Spinal cord (tissue), 10 donors: Measurements from ENCODE around the gene DYNC2H1. TPM values are rescaled to one million over a fixed set of nuclear protein-coding genes. Genes with fewer than 3 reads are reported as not detected.

Experiments used
- DNase-seq, 6 donors: peaks; one replicate each; pipeline versions ENCODE4 v3.0.0 to v3.0.0-alpha.2; 2013 to 2015; ENCODE audit warnings: low spot score in 6 of 6, low read depth in 4 of 6
- H3K27ac ChIP-seq: one replicate; pipeline ENCODE4 v1.5.1; 2013; ENCODE audit warnings: low read depth, low read length, control low read depth
- H3K27me3 ChIP-seq: one replicate; pipeline ENCODE4 v1.6.1; 2013; ENCODE audit warnings: low read length; ENCODE audit not compliant: control insufficient read depth, insufficient read depth
- H3K36me3 ChIP-seq: one replicate; pipeline ENCODE4 v1.6.1; 2013; ENCODE audit warnings: low read length; ENCODE audit not compliant: control insufficient read depth, insufficient read depth
- H3K4me1 ChIP-seq: one replicate; pipeline ENCODE4 v1.6.1; 2013; ENCODE audit warnings: low read length; ENCODE audit not compliant: control insufficient read depth, insufficient read depth
- H3K4me3 ChIP-seq: one replicate; pipeline ENCODE4 v1.5.1; 2013; ENCODE audit warnings: low read depth, low read length, control low read depth
- H3K9me3 ChIP-seq: one replicate; pipeline ENCODE4 v1.6.1; 2013; ENCODE audit warnings: low read length; ENCODE audit not compliant: control insufficient read depth, insufficient read depth
- WGBS: methylation state at CpG from one replicate; pipeline ENCODE4 v1.1.5; 2013; ENCODE audit warnings: missing lambda C conversion rate; ENCODE audit not compliant: insufficient coverage; 5-methylcytosine and 5-hydroxymethylcytosine counted together
- polyA plus RNA-seq, 2 donors: library from polyadenylated mRNA; unstranded; fragments of 120-200 nt; gene quantifications; one replicate each; pipeline ENCODE4 v1.2.1, GENCODE V29; 2013; ENCODE audit not compliant: insufficient read length in 2 of 2
- total RNA-seq, 2 donors: library from RNA; depleted of rRNA in 1 of 2; stranded (reverse); fragments of 120-200 nt in 1 of 2; fragments of >200 nt in 1 of 2; gene quantifications; one replicate each; pipeline versions ENCODE4 v1.2.3 to v1.2.4, GENCODE V29; 2013 to 2014
- donor health status: healthy.

Gene DYNC2H1
- total and polyA plus RNA-seq, 4 donors, result 33.3 to 80.7 (median 42.5) TPM

DNA sequence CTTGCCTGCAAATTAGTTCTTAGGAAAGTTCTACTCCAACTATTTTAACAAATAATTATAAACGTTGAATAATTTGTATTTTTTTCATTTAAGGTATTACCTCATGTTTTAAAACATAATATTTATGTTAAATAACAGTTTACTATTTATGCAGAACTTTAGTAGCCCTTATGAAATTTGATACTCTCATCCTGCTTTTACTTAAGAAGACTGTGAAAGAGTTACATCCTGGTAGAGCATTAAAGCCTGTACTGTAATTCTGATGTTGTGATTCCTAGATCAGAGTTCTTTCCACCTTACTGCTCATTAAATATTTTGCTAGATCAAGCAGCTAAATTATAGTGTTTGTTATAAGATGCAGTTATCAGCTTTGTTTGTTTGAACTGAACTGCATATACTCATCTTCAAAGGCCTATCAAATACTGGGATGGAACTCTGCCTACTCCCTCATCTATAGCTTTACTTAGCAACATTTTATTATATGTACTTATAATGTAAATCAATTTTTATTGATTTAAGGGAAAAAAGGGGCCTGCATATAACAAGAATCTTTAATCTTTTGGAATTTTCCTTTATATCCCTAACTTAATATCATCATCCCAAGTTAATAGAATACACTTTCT, 304.2 kb downstream of the DYNC2H1 start:
- Histone ChIP-seq H3K27ac (no peak overlapping the region), H3K9me3 (no peaks in the 10 kb centered on the region), H3K27me3 (no peaks in the 10 kb centered on the region), H3K4me1 (no peaks in the 10 kb centered on the region), H3K4me3 (no peak overlapping the region), H3K36me3 (no peaks in the 10 kb centered on the region)
- DNase-seq, result no peak
- no CpG with 5 or more reads among the region's 1 CpG for WGBS

- H3K9me3 ChIP-seq, result no peaks in the 10 kb centered on the region
- no peak overlapping the region for H3K4me3 ChIP-seq
- H3K27me3 ChIP-seq, result no peaks in the 10 kb centered on the region
- H3K27ac ChIP-seq, result no peak overlapping the region
- H3K4me1 ChIP-seq, result no peaks in the 10 kb centered on the region
- no peaks in the 10 kb centered on the region for H3K36me3 ChIP-seq
- no peak for DNase-seq
Measured at GRCh38 chr11:103418014-103418413, 308.8 kb downstream of the DYNC2H1 start.

GRCh38 chr11:103420593-103420992, 311.4 kb downstream of the DYNC2H1 start:
- Histone ChIP-seq H3K9me3 (no peaks in the 10 kb centered on the region), H3K4me1 (no peaks in the 10 kb centered on the region), H3K27ac (no peak overlapping the region), H3K27me3 (no peaks in the 10 kb centered on the region), H3K36me3 (no peaks in the 10 kb centered on the region), H3K4me3 (no peak overlapping the region)
- no CpG with 5 or more reads among the region's 2 CpGs for WGBS
- DNase-seq, result no peak

DNA sequence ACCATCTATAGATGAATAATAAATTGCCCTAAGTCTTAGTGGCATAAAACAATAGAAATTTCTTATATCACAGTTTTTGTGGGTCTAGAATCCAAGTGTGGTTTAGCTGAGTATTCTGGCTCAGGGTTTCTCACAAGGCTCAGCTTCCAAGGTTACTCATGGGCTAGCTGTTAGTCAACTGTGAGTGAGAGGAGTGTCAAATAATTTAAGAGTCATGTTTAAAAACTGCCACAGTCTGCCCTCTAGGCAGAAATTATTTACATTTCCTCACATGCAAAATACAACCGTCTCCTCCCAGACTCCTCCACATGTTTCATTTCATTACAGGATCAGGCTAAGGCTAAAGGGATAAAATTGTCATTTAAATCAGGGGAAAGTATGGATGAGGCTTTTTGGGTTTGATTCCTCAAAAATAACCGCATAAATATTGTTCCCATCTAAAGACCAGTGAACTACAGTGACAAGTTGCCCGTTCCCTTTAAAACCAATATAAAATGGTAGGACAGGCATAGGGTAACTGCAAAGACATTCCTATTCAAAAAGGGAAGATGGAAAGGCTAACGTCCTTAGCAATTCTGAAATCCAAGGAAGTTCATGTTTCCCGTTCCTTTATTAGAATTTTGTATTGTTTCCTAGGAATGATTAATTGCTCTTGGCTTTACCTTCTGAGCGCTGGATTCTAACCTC, 324.3 kb downstream of the DYNC2H1 start:
- no peak overlapping the region for H3K27ac ChIP-seq
- no peak for DNase-seq
- H3K4me1 ChIP-seq, result no peaks in the 10 kb centered on the region
- no peak overlapping the region for H3K4me3 ChIP-seq
- H3K36me3 ChIP-seq, result no peaks in the 10 kb centered on the region
- no peaks in the 10 kb centered on the region for H3K27me3 ChIP-seq
- 40% methylated on average over 1 of the region's 6 CpGs for WGBS
- H3K9me3 ChIP-seq, result no peaks in the 10 kb centered on the region

- DNase-seq, result no peak
- Histone ChIP-seq H3K36me3 (no peaks in the 10 kb centered on the region), H3K9me3 (no peaks in the 10 kb centered on the region), H3K27ac (no peak overlapping the region), H3K4me1 (no peaks in the 10 kb centered on the region), H3K4me3 (no peak overlapping the region), H3K27me3 (no peaks in the 10 kb centered on the region)
- 0% methylated on average over 1 of the region's 1 CpG for WGBS
Measured at GRCh38 chr11:103434073-103434411, 324.8 kb downstream of the DYNC2H1 start.

GRCh38 chr11:103436131-103436770, 327.0 kb downstream of the DYNC2H1 start:
- Histone ChIP-seq H3K36me3 (no peaks in the 10 kb centered on the region), H3K4me1 (no peaks in the 10 kb centered on the region), H3K9me3 (no peaks in the 10 kb centered on the region), H3K4me3 (no peak overlapping the region), H3K27me3 (no peaks in the 10 kb centered on the region), H3K27ac (no peak overlapping the region)
- WGBS, result 85% methylated on average over 1 of the region's 3 CpGs
- DNase-seq, result no peak

DNA sequence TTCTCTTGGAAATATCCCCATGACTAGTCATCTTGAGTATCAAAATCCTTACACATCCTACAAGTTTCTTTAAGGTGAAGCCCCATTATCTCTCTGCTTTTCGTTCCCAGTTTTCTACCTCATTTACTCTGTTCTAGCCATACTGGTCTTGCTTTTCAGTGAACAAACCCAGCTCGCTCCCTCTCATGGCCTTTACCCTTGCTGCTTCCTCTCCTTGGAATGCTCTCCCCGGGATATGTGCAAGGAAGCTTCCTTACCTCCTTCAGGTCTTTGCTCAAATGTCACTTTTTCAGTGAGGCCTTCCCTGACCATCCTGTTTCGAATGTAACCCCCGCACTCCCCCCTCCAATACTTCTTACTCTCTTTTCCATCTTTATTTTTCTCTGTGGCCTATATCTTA, 331.8 kb downstream of the DYNC2H1 start:
- H3K36me3 ChIP-seq, result no peaks in the 10 kb centered on the region
- no peak for DNase-seq
- H3K27ac ChIP-seq, result no peak overlapping the region
- 75% methylated on average over 3 of the region's 5 CpGs for WGBS
- H3K9me3 ChIP-seq, result no peaks in the 10 kb centered on the region
- no peaks in the 10 kb centered on the region for H3K4me1 ChIP-seq
- no peaks in the 10 kb centered on the region for H3K27me3 ChIP-seq
- no peak overlapping the region for H3K4me3 ChIP-seq

- H3K9me3 ChIP-seq, result no peaks in the 10 kb centered on the region
- 52% methylated on average over 3 of the region's 3 CpGs for WGBS
Measured at GRCh38 chr11:103448966-103449365, 339.7 kb downstream of the DYNC2H1 start.

GRCh38 chr11:103450241-103450640, 341.0 kb downstream of the DYNC2H1 start:
- Histone ChIP-seq H3K4me3 (no peak overlapping the region), H3K36me3 (no peaks in the 10 kb centered on the region), H3K27me3 (no peaks in the 10 kb centered on the region), H3K4me1 (no peaks in the 10 kb centered on the region), H3K9me3 (no peaks in the 10 kb centered on the region), H3K27ac (no peak overlapping the region)
- WGBS, result no CpG with 5 or more reads among the region's 4 CpGs
- DNase-seq, result no peak

More at GRCh38 chr11:103448966-103449365, 339.7 kb downstream of the DYNC2H1 start:
- Histone ChIP-seq H3K36me3 (no peaks in the 10 kb centered on the region), H3K4me3 (no peak overlapping the region), H3K4me1 (no peaks in the 10 kb centered on the region), H3K27ac (no peak overlapping the region), H3K27me3 (no peaks in the 10 kb centered on the region)
- DNase-seq, result no peak

- H3K36me3 ChIP-seq, result no peaks in the 10 kb centered on the region
- no peak overlapping the region for H3K4me3 ChIP-seq
- no peaks in the 10 kb centered on the region for H3K4me1 ChIP-seq
- H3K27ac ChIP-seq, result no peak overlapping the region
- H3K27me3 ChIP-seq, result no peaks in the 10 kb centered on the region
- no CpG with 5 or more reads among the region's 3 CpGs for WGBS
- DNase-seq, result no peak
- no peaks in the 10 kb centered on the region for H3K9me3 ChIP-seq
Measured at GRCh38 chr11:103453126-103453525, 343.9 kb downstream of the DYNC2H1 start.
